ENCODE results near the gene PDZD2.
"Not testable (repeated sequence)": the region's sequence is repeated elsewhere in the genome, so short reads cannot be mapped to it uniquely, and the experiment has no call there.

The PDZD2 gene

GRCh38 chr5:31776294-31776693 lies 137.4 kb downstream of the PDZD2 start:
- DNase-seq: not testable (repeated sequence)

DNA sequence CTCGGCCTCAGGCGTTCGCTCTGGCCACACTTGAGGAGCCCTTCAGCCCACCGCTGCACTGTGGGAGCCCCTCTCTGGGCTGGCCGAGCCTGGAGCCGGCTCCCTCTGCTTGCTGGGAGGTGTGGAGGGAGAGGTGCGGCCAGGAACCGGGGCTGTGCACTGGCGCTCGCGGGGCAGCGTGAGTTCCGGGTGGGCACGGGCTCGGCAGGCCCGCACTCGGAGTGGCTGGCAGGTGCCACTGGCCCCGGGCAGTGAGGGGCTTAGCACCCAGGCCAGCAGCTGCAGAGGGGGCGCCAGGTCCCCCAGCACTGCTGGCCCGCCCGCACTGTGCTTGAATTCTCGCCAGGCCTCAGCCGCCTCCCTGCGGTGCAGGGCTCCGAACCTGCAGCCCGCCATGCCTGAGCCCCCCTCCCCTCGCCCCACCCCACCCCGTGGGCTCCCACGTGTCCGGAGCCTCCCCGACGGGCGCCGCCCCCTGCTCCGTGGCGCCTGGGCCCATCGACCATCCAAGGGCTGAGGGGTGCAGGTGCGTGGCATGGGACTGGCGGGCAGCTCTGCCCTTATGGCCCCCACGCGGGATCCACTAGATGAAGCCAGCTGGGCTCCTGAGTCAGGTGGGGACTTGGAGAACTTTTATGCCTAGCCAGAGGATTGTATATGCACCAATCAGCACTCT lies 138.2 kb downstream of the PDZD2 start:
- no peak for DNase-seq

GRCh38 chr5:31781772-31782171 lies 142.8 kb downstream of the PDZD2 start:
- DNase-seq: no peak

GRCh38 chr5:31783086-31783645 lies 144.2 kb downstream of the PDZD2 start:
- DNase-seq: no peak

DNA sequence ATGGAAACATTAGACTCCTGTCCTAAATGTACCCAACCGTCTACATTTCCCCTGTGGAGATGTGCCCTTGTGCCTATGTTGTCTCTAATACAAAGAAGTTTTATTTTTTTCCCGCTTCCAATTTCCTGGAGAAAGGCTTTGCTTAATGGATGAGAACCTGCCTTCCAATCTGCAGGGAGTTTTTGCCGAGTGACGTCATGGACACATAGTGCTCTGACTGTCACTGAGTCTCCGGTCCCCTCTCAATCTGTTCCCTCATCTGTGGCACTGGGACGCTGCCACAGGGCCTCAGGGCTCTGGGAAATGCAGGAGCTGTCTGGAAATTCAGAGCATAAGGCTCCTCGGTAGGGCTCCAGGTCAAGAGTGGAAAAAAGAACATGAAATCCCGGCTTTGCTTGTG lies 144.8 kb downstream of the PDZD2 start:
- DNase-seq: no peak

DNA sequence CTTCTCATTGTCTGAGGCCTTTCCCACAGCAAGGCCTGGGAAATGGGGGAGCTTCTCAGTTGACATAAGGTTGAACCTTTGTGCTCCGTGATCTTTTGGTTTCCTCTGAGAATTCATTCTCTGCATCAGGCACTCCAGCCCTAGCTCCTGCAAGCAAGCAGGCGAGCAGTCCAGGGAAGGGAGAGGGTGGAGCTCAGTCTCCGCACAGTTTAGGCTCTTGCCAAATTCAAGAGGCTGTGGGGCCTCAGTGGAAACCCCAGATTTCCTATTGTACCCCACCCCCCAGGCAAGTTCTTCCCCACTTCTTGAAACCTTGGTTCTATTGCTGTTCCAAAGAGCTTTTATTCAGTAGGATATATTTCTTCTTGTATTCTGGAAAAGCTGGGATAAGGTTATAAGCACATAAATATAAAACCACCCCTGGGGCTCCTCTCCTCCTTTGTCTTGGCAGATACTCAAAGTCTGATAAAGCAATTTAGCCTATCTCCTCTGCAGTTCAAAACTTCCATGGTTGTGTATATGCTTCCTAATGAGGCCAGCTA lies 147.2 kb downstream of the PDZD2 start:
- DNase-seq: no peak

- DNase-seq: no peak
These were observed 155.1 kb downstream of the PDZD2 start for GRCh38 chr5:31794009-31794408.

DNA sequence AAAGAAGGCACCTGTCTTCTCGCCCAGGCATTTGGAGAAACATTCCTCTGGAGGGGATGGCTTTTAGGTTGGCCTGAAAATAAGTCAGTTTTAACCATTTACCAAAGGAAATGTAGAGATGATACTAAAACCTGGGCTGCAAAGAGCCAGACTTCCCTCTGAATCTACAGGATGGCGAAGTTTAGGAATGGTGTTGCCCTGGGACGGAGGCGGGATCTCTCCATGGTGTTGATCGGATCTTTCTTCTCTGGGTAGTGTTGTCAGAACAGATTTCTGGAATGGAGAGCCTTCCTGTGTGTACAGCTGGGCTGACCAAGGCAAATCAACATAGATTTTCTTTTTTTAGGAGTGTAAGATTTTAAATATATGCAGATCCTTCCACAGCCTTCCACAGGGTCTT lies 159.2 kb downstream of the PDZD2 start:
- no peak for DNase-seq

DNA sequence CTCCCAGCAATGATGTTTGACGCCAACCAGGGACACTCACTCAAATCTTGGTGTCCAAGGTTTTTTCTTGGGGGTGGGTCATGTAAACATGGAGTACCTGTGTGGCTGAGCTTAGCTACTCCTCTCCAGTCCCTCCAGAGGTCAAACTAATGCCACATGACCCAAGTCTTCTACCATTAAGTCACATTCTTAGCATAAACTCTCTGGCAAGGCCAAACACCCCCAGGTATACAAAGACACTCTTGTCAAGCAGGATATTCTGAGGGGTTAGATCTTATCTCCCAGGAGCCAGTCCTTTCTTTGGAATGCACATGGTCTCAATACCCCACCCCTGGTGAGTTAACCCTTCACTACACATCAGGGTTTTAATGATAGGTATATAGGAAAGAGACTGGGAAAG lies 161.4 kb downstream of the PDZD2 start:
- DNase-seq: no peak

DNA sequence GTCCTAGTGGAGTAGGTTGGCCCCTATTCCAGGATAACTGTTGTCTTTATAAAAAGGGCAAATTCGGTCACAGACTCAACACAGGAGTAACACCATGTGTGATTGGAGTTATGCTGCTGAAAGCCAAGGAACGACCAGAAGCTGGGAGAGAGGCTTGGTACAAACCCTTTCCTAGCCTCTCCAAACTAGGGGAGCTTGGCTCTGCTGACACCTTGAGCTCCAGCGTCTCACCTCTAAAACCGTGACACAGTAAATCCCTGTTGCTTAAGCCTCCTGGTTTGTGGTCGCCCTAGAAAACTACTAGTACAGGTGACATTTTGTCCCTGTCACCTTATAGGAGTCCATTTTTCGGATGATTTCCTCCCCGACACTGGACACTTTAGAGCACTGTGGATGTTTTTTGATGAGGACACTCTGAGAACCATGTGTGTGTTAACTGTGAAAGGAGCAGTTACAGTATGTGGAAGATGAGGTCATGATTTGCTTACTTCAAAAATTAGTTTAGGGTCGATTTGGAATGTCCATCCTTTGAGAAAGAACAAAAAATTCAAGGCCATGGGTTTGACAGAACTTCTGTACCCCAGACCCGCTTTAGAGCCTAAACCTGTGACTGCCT lies 167.0 kb downstream of the PDZD2 start:
- no peak for DNase-seq

DNA sequence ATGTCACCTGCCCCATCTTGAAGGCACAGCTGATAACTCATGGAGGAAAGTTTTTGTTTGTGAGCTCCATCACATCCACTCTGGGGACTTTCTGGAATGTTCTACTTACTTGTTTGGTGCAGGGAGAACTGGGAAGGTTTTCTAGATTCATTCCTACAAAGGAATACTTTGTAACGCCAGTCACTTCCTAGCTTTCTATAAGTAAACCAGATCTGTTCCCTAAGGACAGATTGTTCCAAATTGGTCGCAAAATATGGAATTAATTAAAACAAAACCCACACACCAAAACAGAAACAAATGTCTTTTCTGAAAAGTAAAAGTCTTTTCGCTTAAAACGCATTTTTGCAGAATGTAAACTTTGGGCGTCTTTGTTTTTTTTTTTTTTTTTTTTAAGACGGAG lies 167.6 kb downstream of the PDZD2 start:
- no peak for DNase-seq

- DNase-seq: no peak
These were observed 169.0 kb downstream of the PDZD2 start for GRCh38 chr5:31807789-31808540.

GRCh38 chr5:31809050-31809870 lies 170.3 kb downstream of the PDZD2 start:
- no peak for DNase-seq

GRCh38 chr5:31811210-31811609 lies 172.3 kb downstream of the PDZD2 start:
- no peak for DNase-seq

GRCh38 chr5:31815376-31815775 lies 176.4 kb downstream of the PDZD2 start:
- no peak for DNase-seq

DNA sequence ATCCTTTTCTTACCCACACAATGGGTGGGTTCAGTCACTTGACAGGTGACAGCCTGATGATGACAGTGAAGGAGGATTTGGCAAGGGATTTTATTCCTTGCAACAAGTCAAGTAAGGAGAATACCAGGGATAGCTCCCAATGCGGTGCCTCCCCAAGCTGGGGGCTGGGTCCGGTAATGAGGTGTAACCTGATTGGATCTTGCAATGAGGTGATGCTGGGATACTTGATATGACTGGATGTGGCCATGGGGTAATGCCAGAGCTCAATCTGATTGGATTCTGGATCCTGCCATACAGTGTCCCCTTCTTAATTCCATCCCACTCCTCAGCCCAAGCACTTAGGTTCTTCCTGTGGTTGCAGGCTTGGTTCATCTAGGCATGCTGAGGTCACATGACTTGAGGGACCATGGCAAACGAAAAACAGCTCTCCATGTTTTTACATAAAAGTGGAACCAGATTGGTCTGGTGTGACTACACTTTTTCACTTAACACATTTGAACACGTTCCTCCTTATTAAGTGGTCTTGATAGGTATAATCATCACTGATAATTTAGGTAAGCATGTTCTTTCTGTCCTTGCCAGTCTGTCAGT lies 181.1 kb downstream of the PDZD2 start:
- no peak for DNase-seq

DNA sequence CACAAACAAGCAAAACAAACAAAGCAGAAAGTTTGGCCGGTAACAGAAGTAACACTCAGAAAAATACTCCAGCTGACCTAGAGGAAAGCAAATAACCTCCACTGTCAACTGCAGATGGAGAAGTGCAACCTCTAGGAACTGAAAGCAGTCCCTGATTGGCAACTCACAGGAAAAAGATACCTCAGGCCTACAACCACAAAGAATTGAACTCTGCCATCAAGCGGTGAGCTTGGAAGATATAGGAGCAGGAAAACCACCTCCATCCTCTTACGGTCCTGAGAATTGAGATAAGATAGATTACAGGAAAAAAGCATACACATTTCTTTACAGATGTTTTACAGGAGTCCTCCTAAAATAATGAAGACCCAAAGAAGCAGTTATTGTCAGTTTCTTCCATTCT lies 184.5 kb downstream of the PDZD2 start:
- DNase-seq: no peak

- no peak for DNase-seq
These were observed 186.1 kb downstream of the PDZD2 start for GRCh38 chr5:31824869-31825517.

GRCh38 chr5:31825518-31826068 lies 186.7 kb downstream of the PDZD2 start:
- peak; percentile 17 to 34 for DNase-seq

- DNase-seq: no peak
These were observed 188.9 kb downstream of the PDZD2 start for GRCh38 chr5:31827867-31828266.

- no peak for DNase-seq
These were observed 194.0 kb downstream of the PDZD2 start for GRCh38 chr5:31832966-31833365.
